ENCODE results near the gene OR9A2. TPM values are rescaled to one million over a fixed set of nuclear protein-coding genes. Genes with fewer than 3 reads are reported as not detected.
A peak's percentile ranks its signal among the peaks of the same experiment; 100 is the strongest.
"Not testable (repeated sequence)": the region's sequence is repeated elsewhere in the genome, so short reads cannot be mapped to it uniquely, and the experiment has no call there.

Gene OR9A2
- total RNA-seq, 1 experiment from 2014 or later = not detected

DNA sequence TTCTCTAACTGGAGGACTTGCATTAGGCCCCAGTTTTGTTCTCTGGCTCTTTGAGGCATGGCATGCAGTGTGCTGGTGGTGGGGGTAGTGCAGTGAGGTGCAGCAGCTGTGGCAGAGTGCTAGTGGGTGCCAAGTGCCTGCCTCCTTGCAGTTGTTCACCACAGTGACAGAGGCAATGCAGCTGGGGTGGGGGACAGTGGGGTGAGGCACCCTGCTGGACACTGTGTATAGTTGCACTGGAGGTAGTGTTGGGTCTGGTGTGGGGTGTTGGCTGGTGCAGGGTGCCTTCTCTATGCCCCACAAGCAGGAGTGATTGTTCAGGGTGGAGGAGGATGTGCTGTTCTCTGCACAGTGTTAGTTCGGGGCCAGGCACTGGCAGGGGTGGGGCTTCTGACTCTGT is 43.1 kb downstream of the OR9A2 start:
- no peaks in the 10 kb centered on the region for H4K20me1 ChIP-seq (ENCODE audit: insufficient read depth)
- ChIA-PET CTCF (interaction anchor here (0.6 kb wide), 1 partner anchor 9 kb away, joined by 3 read pairs; no protein-coding TSS in a partner anchor), RAD21 (ENCODE audit: low non-redundant PET in 1 of 2, low total read pairs in 2 of 2, uncharacterized antibody in 2 of 2, unreplicated experiment in 2 of 2) (no interaction called here), POLR2A (no interaction called here)
- BruUV-seq (replicated peaks) = no TSS peak
- no peaks in the 10 kb centered on the region for H3K36me3 ChIP-seq (ENCODE audit: control insufficient read depth in 1 of 2, insufficient read depth in 2 of 2, low read length in 2 of 2)
- H3K27ac ChIP-seq (ENCODE audit: low read depth, low read length) = no peak overlapping the region
- no peaks in the 10 kb centered on the region for H3K79me2 ChIP-seq (ENCODE audit: insufficient read depth, low read length)
- TF ChIP-seq EZH2 (IDR thresholded peaks at IDR 0.05) = no peak
- TF ChIP-seq, protein P1, sequence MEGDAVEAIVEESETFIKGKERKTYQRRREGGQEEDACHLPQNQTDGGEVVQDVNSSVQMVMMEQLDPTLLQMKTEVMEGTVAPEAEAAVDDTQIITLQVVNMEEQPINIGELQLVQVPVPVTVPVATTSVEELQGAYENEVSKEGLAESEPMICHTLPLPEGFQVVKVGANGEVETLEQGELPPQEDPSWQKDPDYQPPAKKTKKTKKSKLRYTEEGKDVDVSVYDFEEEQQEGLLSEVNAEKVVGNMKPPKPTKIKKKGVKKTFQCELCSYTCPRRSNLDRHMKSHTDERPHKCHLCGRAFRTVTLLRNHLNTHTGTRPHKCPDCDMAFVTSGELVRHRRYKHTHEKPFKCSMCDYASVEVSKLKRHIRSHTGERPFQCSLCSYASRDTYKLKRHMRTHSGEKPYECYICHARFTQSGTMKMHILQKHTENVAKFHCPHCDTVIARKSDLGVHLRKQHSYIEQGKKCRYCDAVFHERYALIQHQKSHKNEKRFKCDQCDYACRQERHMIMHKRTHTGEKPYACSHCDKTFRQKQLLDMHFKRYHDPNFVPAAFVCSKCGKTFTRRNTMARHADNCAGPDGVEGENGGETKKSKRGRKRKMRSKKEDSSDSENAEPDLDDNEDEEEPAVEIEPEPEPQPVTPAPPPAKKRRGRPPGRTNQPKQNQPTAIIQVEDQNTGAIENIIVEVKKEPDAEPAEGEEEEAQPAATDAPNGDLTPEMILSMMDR (IDR thresholded peaks at IDR 0.05 in 2 of 3, conservative IDR thresholded peaks at IDR 0.05 in 1 of 3; ENCODE audit: borderline replicate concordance in 1 of 3, insufficient read depth in 1 of 3, low read depth in 2 of 3, low read length in 2 of 3) = peak in 1 of 3 experiments; percentile 21; a peak in 1 of 6 replicates
- H3K4me3 ChIP-seq (replicated peaks in 1 of 2; ENCODE audit: low read depth in 1 of 2, low read length in 2 of 2) = no peak overlapping the region
- no peak for DNase-seq (ENCODE audit: low read depth, low spot score)
- no peaks in the 10 kb centered on the region for H3K9me3 ChIP-seq (ENCODE audit: control insufficient read depth in 1 of 2, insufficient read depth in 1 of 2, low read depth in 1 of 2, low read length in 2 of 2)
- intact Hi-C loops (cut with micrococcal nuclease) = no loop called here
- no peak overlapping the region for H3K4me2 ChIP-seq (ENCODE audit: low read length)
- no peaks in the 10 kb centered on the region for H3K9me2 ChIP-seq (ENCODE audit: insufficient read depth)
- H2AFZ ChIP-seq (ENCODE audit: low read depth, low read length, poor library complexity, severe bottlenecking) = no peak overlapping the region
- H3K9ac ChIP-seq (ENCODE audit: low read length) = no peak overlapping the region
- ATAC-seq = peak; percentile 62; the same call in 1 of the 2 replicates
- H3K4me1 ChIP-seq (ENCODE audit: control insufficient read depth in 1 of 2, insufficient read depth in 2 of 2, low read length in 2 of 2) = no peaks in the 10 kb centered on the region
- H3K27me3 ChIP-seq (ENCODE audit: insufficient read depth, low read length) = no peaks in the 10 kb centered on the region

GRCh38 chr7:142978402-142978801 is 48.5 kb downstream of the OR9A2 start:
- CTCF ChIA-PET; H3K4me2 ChIP-seq (ENCODE audit: low read length); H3K4me3 ChIP-seq (replicated peaks in 1 of 2; ENCODE audit: low read depth in 1 of 2, low read length in 2 of 2); RAD21 ChIA-PET (ENCODE audit: low non-redundant PET in 1 of 2, low total read pairs in 2 of 2, uncharacterized antibody in 2 of 2, unreplicated experiment in 2 of 2); DNase-seq (ENCODE audit: low read depth, low spot score); H3K9me2 ChIP-seq (ENCODE audit: insufficient read depth); H3K9me3 ChIP-seq (ENCODE audit: control insufficient read depth in 1 of 2, insufficient read depth in 1 of 2, low read depth in 1 of 2, low read length in 2 of 2); ATAC-seq; POLR2A ChIA-PET; H3K27ac ChIP-seq (ENCODE audit: low read depth, low read length); H3K36me3 ChIP-seq (ENCODE audit: control insufficient read depth in 1 of 2, insufficient read depth in 2 of 2, low read length in 2 of 2); H4K20me1 ChIP-seq (ENCODE audit: insufficient read depth); H3K9ac ChIP-seq (ENCODE audit: low read length); BruUV-seq (replicated peaks); H2AFZ ChIP-seq (ENCODE audit: low read depth, low read length, poor library complexity, severe bottlenecking); H3K4me1 ChIP-seq (ENCODE audit: control insufficient read depth in 1 of 2, insufficient read depth in 2 of 2, low read length in 2 of 2); H3K79me2 ChIP-seq (ENCODE audit: insufficient read depth, low read length); H3K27me3 ChIP-seq (ENCODE audit: insufficient read depth, low read length); intact Hi-C loops (cut with micrococcal nuclease): not testable (repeated sequence)

Other genes starting within 250 kb of the OR9A2 start
- 12.6 TPM for gene EPHB6, start 172.1 kb downstream of the OR9A2 start, total RNA-seq (2021; ENCODE audit: unreplicated experiment)
- 1.7 TPM for gene TRPV6, start 141.4 kb downstream of the OR9A2 start, total RNA-seq (2021; ENCODE audit: unreplicated experiment)
- not detected for gene TRPV5, start 93.4 kb downstream of the OR9A2 start, total RNA-seq (2021; ENCODE audit: unreplicated experiment)
- not detected for gene LLCFC1, start 87.6 kb downstream of the OR9A2 start, total RNA-seq (2021; ENCODE audit: unreplicated experiment)
- gene KEL, start 64.8 kb downstream of the OR9A2 start, total RNA-seq (2021; ENCODE audit: unreplicated experiment) = 0.91 TPM
- not detected for gene OR6V1, start 25.2 kb upstream of the OR9A2 start, total RNA-seq (2021; ENCODE audit: unreplicated experiment)
- not detected for gene PIP, start 104.9 kb upstream of the OR9A2 start, total RNA-seq (2021; ENCODE audit: unreplicated experiment)
- not detected for gene TAS2R39, start 156.3 kb upstream of the OR9A2 start, total RNA-seq (2021; ENCODE audit: unreplicated experiment)
- gene TAS2R40, start 194.9 kb upstream of the OR9A2 start, total RNA-seq (2021; ENCODE audit: unreplicated experiment) = not detected
- gene GSTK1, start 236.3 kb upstream of the OR9A2 start, total RNA-seq (2021; ENCODE audit: unreplicated experiment) = 83.6 TPM